Measurements from ENCODE around the gene POLN.

The POLN gene

GRCh38 chr4:2069986-2070385 lies 171.9 kb downstream of the POLN start:
- TF ChIP-seq ZFP3 (CRISPR knock-in tag; IDR thresholded peaks at IDR 0.05) (no peak), ZC3H10 (CRISPR knock-in tag; IDR thresholded peaks at IDR 0.05) (no peak), TSHZ2 (CRISPR knock-in tag; IDR thresholded peaks at IDR 0.05) (no peak), CSDC2 (CRISPR knock-in tag; IDR thresholded peaks at IDR 0.05) (no peak), ZNF565 (CRISPR knock-in tag; conservative IDR thresholded peaks at IDR 0.05; ENCODE audit: low read depth) (no peak), PPARA (CRISPR knock-in tag; IDR thresholded peaks at IDR 0.05; ENCODE audit: borderline replicate concordance) (no peak), TCF4 (CRISPR knock-in tag; IDR thresholded peaks at IDR 0.05; ENCODE audit: borderline replicate concordance) (no peak), CSRNP3 (CRISPR knock-in tag; IDR thresholded peaks at IDR 0.05) (no peak), GLIS3 (CRISPR knock-in tag; IDR thresholded peaks at IDR 0.05) (no peak), ARNTL (CRISPR knock-in tag; IDR thresholded peaks at IDR 0.05; ENCODE audit: borderline replicate concordance, low read depth) (no peak), RARB (CRISPR knock-in tag; IDR thresholded peaks at IDR 0.05) (no peak)
- TF ChIP-seq, protein P1, sequence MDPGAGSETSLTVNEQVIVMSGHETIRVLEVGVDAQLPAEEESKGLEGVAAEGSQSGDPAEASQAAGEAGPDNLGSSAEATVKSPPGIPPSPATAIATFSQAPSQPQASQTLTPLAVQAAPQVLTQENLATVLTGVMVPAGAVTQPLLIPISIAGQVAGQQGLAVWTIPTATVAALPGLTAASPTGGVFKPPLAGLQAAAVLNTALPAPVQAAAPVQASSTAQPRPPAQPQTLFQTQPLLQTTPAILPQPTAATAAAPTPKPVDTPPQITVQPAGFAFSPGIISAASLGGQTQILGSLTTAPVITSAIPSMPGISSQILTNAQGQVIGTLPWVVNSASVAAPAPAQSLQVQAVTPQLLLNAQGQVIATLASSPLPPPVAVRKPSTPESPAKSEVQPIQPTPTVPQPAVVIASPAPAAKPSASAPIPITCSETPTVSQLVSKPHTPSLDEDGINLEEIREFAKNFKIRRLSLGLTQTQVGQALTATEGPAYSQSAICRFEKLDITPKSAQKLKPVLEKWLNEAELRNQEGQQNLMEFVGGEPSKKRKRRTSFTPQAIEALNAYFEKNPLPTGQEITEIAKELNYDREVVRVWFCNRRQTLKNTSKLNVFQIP (CRISPR knock-in tag; IDR thresholded peaks at IDR 0.05; ENCODE audit: borderline replicate concordance, low read depth), result no peak
- no peak for ATAC-seq

DNA sequence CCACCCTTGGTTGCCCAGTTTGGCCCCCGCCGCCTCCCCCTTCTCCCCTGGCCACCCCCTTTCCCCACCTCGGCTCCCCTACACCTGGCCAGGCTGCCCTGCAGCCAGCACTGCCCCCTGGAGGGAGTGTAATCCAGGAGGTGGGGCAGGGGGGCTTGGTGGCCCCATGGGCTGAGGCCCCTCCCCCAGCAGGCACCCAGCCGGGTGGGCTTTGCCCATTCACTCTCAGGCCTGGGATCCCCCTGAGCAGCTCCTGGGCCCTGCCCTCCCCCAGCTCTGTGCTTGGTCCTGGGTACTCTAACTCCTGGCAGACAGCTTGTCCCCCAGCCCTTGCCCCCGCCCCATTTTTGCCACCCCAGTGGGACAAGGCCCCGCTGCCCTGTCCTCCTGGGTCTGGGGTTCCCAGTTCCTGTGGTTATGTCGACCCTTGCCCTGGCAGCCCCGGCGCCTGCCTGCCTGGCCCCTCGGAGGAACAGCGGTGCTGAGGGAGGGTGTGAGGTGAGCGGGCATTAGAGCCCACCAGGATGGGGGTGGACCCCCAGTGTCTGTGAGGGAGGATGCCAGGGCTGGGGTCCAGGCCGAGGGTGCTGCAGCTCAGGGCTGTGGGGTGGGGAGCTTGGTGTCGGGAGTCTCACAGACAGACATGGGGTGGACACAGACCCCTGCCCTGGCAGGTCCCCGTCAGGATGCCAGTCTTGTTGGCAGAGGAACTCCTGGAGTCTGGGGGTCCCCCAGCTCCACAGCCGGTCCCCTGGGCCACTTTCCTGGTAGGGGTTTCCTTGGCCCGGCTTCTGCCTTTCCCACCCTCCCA lies 172.6 kb downstream of the POLN start:
- no peak for ATAC-seq
- TF ChIP-seq ZNF8 (CRISPR knock-in tag; IDR thresholded peaks at IDR 0.05), result no peak
- no peak for TF ChIP-seq BACH2 (CRISPR knock-in tag; IDR thresholded peaks at IDR 0.05; ENCODE audit: borderline replicate concordance)
- no peak for TF ChIP-seq ARNTL (CRISPR knock-in tag; IDR thresholded peaks at IDR 0.05; ENCODE audit: borderline replicate concordance, low read depth)
- TF ChIP-seq CSRNP3 (CRISPR knock-in tag; IDR thresholded peaks at IDR 0.05), result no peak
- TF ChIP-seq, protein P1 (CRISPR knock-in tag; IDR thresholded peaks at IDR 0.05; ENCODE audit: borderline replicate concordance, low read depth), result no peak
- TF ChIP-seq ISL1 (CRISPR knock-in tag; IDR thresholded peaks at IDR 0.05), result no peak
- TF ChIP-seq PPARA (CRISPR knock-in tag; IDR thresholded peaks at IDR 0.05; ENCODE audit: borderline replicate concordance), result no peak
- TF ChIP-seq TCF4 (CRISPR knock-in tag; IDR thresholded peaks at IDR 0.05; ENCODE audit: borderline replicate concordance), result no peak
- TF ChIP-seq, protein P2, sequence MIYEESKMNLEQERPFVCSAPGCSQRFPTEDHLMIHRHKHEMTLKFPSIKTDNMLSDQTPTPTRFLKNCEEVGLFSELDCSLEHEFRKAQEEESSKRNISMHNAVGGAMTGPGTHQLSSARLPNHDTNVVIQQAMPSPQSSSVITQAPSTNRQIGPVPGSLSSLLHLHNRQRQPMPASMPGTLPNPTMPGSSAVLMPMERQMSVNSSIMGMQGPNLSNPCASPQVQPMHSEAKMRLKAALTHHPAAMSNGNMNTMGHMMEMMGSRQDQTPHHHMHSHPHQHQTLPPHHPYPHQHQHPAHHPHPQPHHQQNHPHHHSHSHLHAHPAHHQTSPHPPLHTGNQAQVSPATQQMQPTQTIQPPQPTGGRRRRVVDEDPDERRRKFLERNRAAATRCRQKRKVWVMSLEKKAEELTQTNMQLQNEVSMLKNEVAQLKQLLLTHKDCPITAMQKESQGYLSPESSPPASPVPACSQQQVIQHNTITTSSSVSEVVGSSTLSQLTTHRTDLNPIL (CRISPR knock-in tag; IDR thresholded peaks at IDR 0.05; ENCODE audit: low read depth), result no peak
- no peak for TF ChIP-seq ZNF70 (CRISPR knock-in tag; IDR thresholded peaks at IDR 0.05)
- no peak for TF ChIP-seq ZC3H10 (CRISPR knock-in tag; IDR thresholded peaks at IDR 0.05)

DNA sequence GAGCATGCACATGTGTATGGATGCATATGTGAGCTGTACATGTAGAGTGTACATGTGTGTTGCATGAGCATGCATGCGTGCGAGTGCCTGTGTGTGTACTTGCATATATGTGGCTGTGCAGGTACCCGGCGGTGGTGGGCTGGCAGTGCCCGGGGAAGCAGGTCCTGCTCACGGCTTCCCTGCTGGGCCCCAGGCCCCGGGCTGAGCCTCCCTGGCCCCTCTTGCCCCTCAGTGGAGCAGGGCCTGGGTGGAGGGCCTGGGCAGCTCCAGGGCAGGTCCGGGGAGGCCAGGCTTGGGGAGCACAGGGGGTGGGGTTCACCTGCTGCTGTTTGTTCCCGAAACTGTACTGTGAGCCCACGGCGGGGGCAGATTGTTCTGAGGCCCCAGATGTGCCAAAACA lies 173.4 kb downstream of the POLN start:
- ATAC-seq, result no peak
- TF ChIP-seq RARB (CRISPR knock-in tag; IDR thresholded peaks at IDR 0.05), result no peak

All from SK-N-SH treated with all-trans-retinoic acid at 6 μM for 48 hours (cell line).